BLaER1 treated with 17β-estradiol and CSF1 and Interleukin-3, amounts not matched to agents 10 nM and 100 nM (cell line): ENCODE measurements around the gene HES2.

Source experiments
- H3K27ac ChIP-seq, 11 experiments: shearing (Covaris generic); formaldehyde crosslinking; 2 replicates each; pipeline ENCODE4 v1.8.1; 2022
- H3K27me3 ChIP-seq, 11 experiments: shearing (Covaris generic); formaldehyde crosslinking; 2 replicates each; pipeline ENCODE4 v1.8.1; 2022
- H3K36me3 ChIP-seq, 11 experiments: shearing (Covaris generic); formaldehyde crosslinking; 2 replicates each; pipeline ENCODE4 v1.8.1; 2022
- H3K4me1 ChIP-seq, 10 experiments: shearing (Covaris generic); formaldehyde crosslinking; 2 replicates each; pipeline ENCODE4 v1.8.1; 2022
- H3K4me2 ChIP-seq, 11 experiments: shearing (Covaris generic); formaldehyde crosslinking; 2 replicates each; pipeline ENCODE4 v1.8.1; 2022
- H3K4me3 ChIP-seq, 10 experiments: shearing (Covaris generic); formaldehyde crosslinking; 2 replicates each; pipeline ENCODE4 v1.8.1; 2022
- H3K9ac ChIP-seq, 11 experiments: shearing (Covaris generic); formaldehyde crosslinking; 2 replicates each; pipeline ENCODE4 v1.8.1; 2022
- H3K9me3 ChIP-seq, 11 experiments: shearing (Covaris generic); formaldehyde crosslinking; replicated peaks in 1 of 11; 2 replicates each; pipeline ENCODE4 v1.8.1; 2022
- H4K20me1 ChIP-seq, 11 experiments: shearing (Covaris generic); formaldehyde crosslinking; 2 replicates each; pipeline ENCODE4 v1.8.1; 2022
- Cebpa-rat ChIP-seq, 11 experiments: shearing (Covaris generic); IDR thresholded peaks; 2 replicates each; pipeline ENCODE4 v1.8.1; 2022

Gene HES2

GRCh38 chr1:6426277-6426971 lies 6.7 kb upstream of the HES2 start:
- H3K9me3 ChIP-seq, result no peaks in the 10 kb centered on the region
- no peaks in the 10 kb centered on the region for H3K36me3 ChIP-seq
- no peak overlapping the region for H3K27ac ChIP-seq
- peaks cover 0 to 85% (median 39%) of the 10 kb centered on the region in 11 experiments; a peak in 17 of 22 replicates for H4K20me1 ChIP-seq
- H3K4me1 ChIP-seq, result peaks cover 37 to 59% (median 55%) of the 10 kb centered on the region in 10 experiments
- H3K9ac ChIP-seq, result peak overlapping the region in 1 of 11 experiments; percentile 18; a peak in 1 of 22 replicates
- no peak for TF ChIP-seq Cebpa-rat (IDR thresholded peaks at IDR 0.05)
- no peak overlapping the region for H3K4me3 ChIP-seq
- peaks cover 49 to 81% (median 66%) of the 10 kb centered on the region in 11 experiments for H3K27me3 ChIP-seq
- peak overlapping the region in 9 of 11 experiments; percentile 17 to 95 (median 90); a peak in 18 of 22 replicates for H3K4me2 ChIP-seq

- peaks cover 0 to 88% (median 47%) of the 10 kb centered on the region in 11 experiments; a peak in 17 of 22 replicates for H4K20me1 ChIP-seq
- H3K4me3 ChIP-seq, result peak overlapping the region in 3 of 10 experiments; percentile 47 to 52 (median 50); a peak in 3 of 20 replicates
- no peak overlapping the region for H3K27ac ChIP-seq
- peak overlapping the region in 2 of 11 experiments; percentile 24 to 50; a peak in 1 of 22 replicates for H3K9ac ChIP-seq
- H3K4me2 ChIP-seq, result peak overlapping the region in 10 of 11 experiments; percentile 84 to 95 (median 90); a peak in 17 of 22 replicates
- H3K4me1 ChIP-seq, result peaks cover 40 to 66% (median 62%) of the 10 kb centered on the region in 10 experiments
- H3K36me3 ChIP-seq, result no peaks in the 10 kb centered on the region
- no peaks in the 10 kb centered on the region for H3K9me3 ChIP-seq
- no peak for TF ChIP-seq Cebpa-rat (IDR thresholded peaks at IDR 0.05)
- H3K27me3 ChIP-seq, result peaks cover 56 to 86% (median 74%) of the 10 kb centered on the region in 11 experiments
Measured at GRCh38 chr1:6425658-6426057, 5.9 kb upstream of the HES2 start.

- Histone ChIP-seq H4K20me1 (peaks cover 0 to 89% (median 49%) of the 10 kb centered on the region in 11 experiments; a peak in 17 of 22 replicates), H3K9ac (peak within 1 kb of the TSS in 8 of 11 experiments; percentile 1 to 55 (median 22); a peak in 9 of 22 replicates), H3K36me3 (no peaks in the 10 kb centered on the region), H3K4me2 (peak within 1 kb of the TSS; percentile 84 to 95 (median 90)), H3K4me3 (peak within 1 kb of the TSS; percentile 40 to 65 (median 50)), H3K27me3 (peaks cover 64 to 87% (median 78%) of the 10 kb centered on the region in 11 experiments), H3K9me3 (no peaks in the 10 kb centered on the region), H3K27ac (no peak within 1 kb of the TSS), H3K4me1 (peaks cover 43 to 74% (median 70%) of the 10 kb centered on the region in 10 experiments)
- TF ChIP-seq Cebpa-rat (IDR thresholded peaks at IDR 0.05), result no peak
Measured at GRCh38 chr1:6424619-6425593, 5.2 kb upstream of the HES2 start, which contains the start of gene ESPN. TSS of gene ESPN (plus strand) at chr1:6424776. CDS start at chr1:6424956, 180 bp downstream.

- Histone ChIP-seq H3K27ac (no peak overlapping the region), H3K4me1 (peaks cover 46 to 81% (median 75%) of the 10 kb centered on the region in 10 experiments), H3K9ac (peak overlapping the region in 2 of 11 experiments; percentile 40 to 55; a peak in 3 of 22 replicates), H3K9me3 (no peaks in the 10 kb centered on the region), H3K4me3 (peak overlapping the region; percentile 17 to 57 (median 40); a peak in 17 of 20 replicates), H4K20me1 (peaks cover 0 to 89% (median 53%) of the 10 kb centered on the region in 11 experiments; a peak in 17 of 22 replicates), H3K36me3 (no peaks in the 10 kb centered on the region), H3K4me2 (peak overlapping the region; percentile 84 to 95 (median 90)), H3K27me3 (peaks cover 72 to 95% (median 86%) of the 10 kb centered on the region in 11 experiments)
- no peak for TF ChIP-seq Cebpa-rat (IDR thresholded peaks at IDR 0.05)
Measured at GRCh38 chr1:6424000-6424565, 4.4 kb upstream of the HES2 start.

GRCh38 chr1:6423321-6423999 lies 3.7 kb upstream of the HES2 start:
- no peaks in the 10 kb centered on the region for H3K9me3 ChIP-seq
- peaks cover 78 to 100% (median 91%) of the 10 kb centered on the region in 11 experiments for H3K27me3 ChIP-seq
- H3K36me3 ChIP-seq, result no peaks in the 10 kb centered on the region
- TF ChIP-seq Cebpa-rat (IDR thresholded peaks at IDR 0.05), result no peak
- peak overlapping the region in 9 of 10 experiments; percentile 29 to 57 (median 41); a peak in 17 of 20 replicates for H3K4me3 ChIP-seq
- peaks cover 0 to 94% (median 59%) of the 10 kb centered on the region in 11 experiments; a peak in 17 of 22 replicates for H4K20me1 ChIP-seq
- peaks cover 52 to 87% (median 81%) of the 10 kb centered on the region in 10 experiments for H3K4me1 ChIP-seq
- peak overlapping the region; percentile 84 to 95 (median 90) for H3K4me2 ChIP-seq
- H3K9ac ChIP-seq, result peak overlapping the region in 2 of 11 experiments; percentile 40 to 55; a peak in 3 of 22 replicates
- H3K27ac ChIP-seq, result no peak overlapping the region

GRCh38 chr1:6421266-6421665 lies 1.5 kb upstream of the HES2 start:
- Histone ChIP-seq H3K4me1 (peaks cover 52 to 77% (median 71%) of the 10 kb centered on the region in 10 experiments), H3K9me3 (no peaks in the 10 kb centered on the region), H3K27ac (no peak overlapping the region), H3K27me3 (peaks cover 98 to 100% (median 100%) of the 10 kb centered on the region in 11 experiments), H3K9ac (no peak overlapping the region), H4K20me1 (peaks cover 0 to 82% (median 50%) of the 10 kb centered on the region in 11 experiments; a peak in 17 of 22 replicates), H3K4me2 (peak overlapping the region in 8 of 11 experiments; percentile 93 to 100 (median 98); a peak in 14 of 22 replicates), H3K4me3 (no peak overlapping the region), H3K36me3 (no peaks in the 10 kb centered on the region)
- TF ChIP-seq Cebpa-rat (IDR thresholded peaks at IDR 0.05), result no peak

GRCh38 chr1:6420454-6421042 lies 829 bp upstream of the HES2 start:
- H3K4me1 ChIP-seq, result peaks cover 52 to 70% (median 65%) of the 10 kb centered on the region in 10 experiments
- no peaks in the 10 kb centered on the region for H3K9me3 ChIP-seq
- peak overlapping the region; percentile 82 to 100 (median 98) for H3K4me2 ChIP-seq
- peaks cover 91 to 100% (median 96%) of the 10 kb centered on the region in 11 experiments for H3K27me3 ChIP-seq
- no peaks in the 10 kb centered on the region for H3K36me3 ChIP-seq
- peak overlapping the region in 1 of 11 experiments; percentile 15; a peak in 2 of 22 replicates for H3K27ac ChIP-seq
- H3K9ac ChIP-seq, result peak overlapping the region in 8 of 11 experiments; percentile 0 to 63 (median 55); a peak in 11 of 22 replicates
- no peak for TF ChIP-seq Cebpa-rat (IDR thresholded peaks at IDR 0.05)
- peaks cover 0 to 75% (median 45%) of the 10 kb centered on the region in 11 experiments; a peak in 17 of 22 replicates for H4K20me1 ChIP-seq
- peak overlapping the region; percentile 51 to 70 (median 58) for H3K4me3 ChIP-seq
